Type B pancreatic cell (in vitro differentiated cells): ENCODE data around the gene BCL11B. TPM values are rescaled to one million over a fixed set of nuclear protein-coding genes. Genes with fewer than 3 reads are reported as not detected.

Experiments used
- DNase-seq: peaks from one replicate; pipeline ENCODE4 v3.0.0; 2021; ENCODE audit warnings: mixed read lengths; ENCODE audit not compliant: unreplicated experiment; ENCODE audit errors: extremely low spot score
- H3K27ac Mint-ChIP-seq: 2 replicates; pipeline ENCODE4 v1.8.0; 2021; ENCODE audit warnings: mild to moderate bottlenecking, mixed read lengths
- H3K27me3 Mint-ChIP-seq: 2 replicates; pipeline ENCODE4 v1.8.0; 2021; ENCODE audit warnings: mixed read lengths
- H3K36me3 Mint-ChIP-seq: 2 replicates; pipeline ENCODE4 v1.8.0; 2021; ENCODE audit warnings: mixed read lengths
- H3K4me1 Mint-ChIP-seq: one replicate; pipeline ENCODE4 v1.8.0; 2021; ENCODE audit warnings: mixed read lengths; ENCODE audit not compliant: unreplicated experiment
- H3K4me3 Mint-ChIP-seq: 2 replicates; pipeline ENCODE4 v1.8.0; 2021; ENCODE audit warnings: mild to moderate bottlenecking, mixed read lengths
- H3K9me3 Mint-ChIP-seq: 2 replicates; pipeline ENCODE4 v1.8.0; 2021; ENCODE audit warnings: mixed read lengths
- CTCF ChIP-seq: fragments of 200-600 bp; sonication (generic); conservative IDR thresholded peaks from 2 replicates; pipeline ENCODE4 v1.5.0; 2021; ENCODE audit warnings: antibody characterized with exemption, mild to moderate bottlenecking
- total RNA-seq: library from RNA; stranded (reverse); gene quantifications from 2 replicates; pipeline ENCODE4 v1.2.1, GENCODE V29; 2021; ENCODE audit warnings: low replicate concordance

Gene BCL11B
- total RNA-seq, 1 donor from 2014 or later: 11.4 TPM

GRCh38 chr14:99289394-99290189 lies 17.6 kb upstream of the BCL11B start:
- Mint-ChIP-seq H3K4me1 (no peaks in the 10 kb centered on the region), H3K27ac (no peak overlapping the region), H3K36me3 (no peaks in the 10 kb centered on the region), H3K4me3 (no peak overlapping the region), H3K9me3 (no peaks in the 10 kb centered on the region), H3K27me3 (peaks cover 9% of the 10 kb centered on the region)
- TF ChIP-seq CTCF: no peak
- no peak for DNase-seq

- no peak for DNase-seq
- H3K4me3 Mint-ChIP-seq: no peak overlapping the region
- no peaks in the 10 kb centered on the region for H3K9me3 Mint-ChIP-seq
- no peak for TF ChIP-seq CTCF
- H3K27me3 Mint-ChIP-seq: peaks cover 9% of the 10 kb centered on the region
- no peaks in the 10 kb centered on the region for H3K36me3 Mint-ChIP-seq
- H3K4me1 Mint-ChIP-seq: no peaks in the 10 kb centered on the region
- H3K27ac Mint-ChIP-seq: no peak overlapping the region
These were observed 17.0 kb upstream of the BCL11B start for GRCh38 chr14:99288948-99289347.

GRCh38 chr14:99287269-99287942 lies 15.4 kb upstream of the BCL11B start:
- H3K27ac Mint-ChIP-seq: no peak overlapping the region
- DNase-seq: no peak
- no peak for TF ChIP-seq CTCF
- H3K4me1 Mint-ChIP-seq: no peaks in the 10 kb centered on the region
- no peaks in the 10 kb centered on the region for H3K36me3 Mint-ChIP-seq
- H3K27me3 Mint-ChIP-seq: peaks cover 11% of the 10 kb centered on the region
- H3K4me3 Mint-ChIP-seq: no peak overlapping the region
- H3K9me3 Mint-ChIP-seq: no peaks in the 10 kb centered on the region

GRCh38 chr14:99286761-99287160 lies 14.8 kb upstream of the BCL11B start:
- H3K9me3 Mint-ChIP-seq: no peaks in the 10 kb centered on the region
- no peak for TF ChIP-seq CTCF
- no peak overlapping the region for H3K4me3 Mint-ChIP-seq
- H3K27ac Mint-ChIP-seq: no peak overlapping the region
- peaks cover 11% of the 10 kb centered on the region for H3K27me3 Mint-ChIP-seq
- DNase-seq: no peak
- H3K36me3 Mint-ChIP-seq: no peaks in the 10 kb centered on the region
- no peaks in the 10 kb centered on the region for H3K4me1 Mint-ChIP-seq

- Mint-ChIP-seq H3K4me3 (no peak overlapping the region), H3K36me3 (no peaks in the 10 kb centered on the region), H3K27ac (no peak overlapping the region), H3K9me3 (no peaks in the 10 kb centered on the region), H3K27me3 (peaks cover 30% of the 10 kb centered on the region), H3K4me1 (no peaks in the 10 kb centered on the region)
- TF ChIP-seq CTCF: no peak
- DNase-seq: no peak
These were observed 12.4 kb upstream of the BCL11B start for GRCh38 chr14:99284254-99285004.
